Adrenal gland (tissue), 12 donors: ENCODE measurements around the gene RCAN1. TPM values are rescaled to one million over a fixed set of nuclear protein-coding genes. Genes with fewer than 3 reads are reported as not detected.

Source experiments
- DNase-seq, 7 donors: peaks; one replicate each; pipeline ENCODE4 v3.0.0-alpha.2; 2019 to 2020
- H3K27ac ChIP-seq, 5 donors: fragments of 200-600 bp; sonication (generic) in 4 of 5; 1 replicate in 3 of 5; 2 replicates in 2 of 5; pipeline versions ENCODE4 v1.5.1 to v1.8.0; 2016 to 2020; ENCODE audit warnings: mild to moderate bottlenecking in 1 of 5
- H3K27me3 ChIP-seq: fragments of 200-600 bp; 2 replicates; pipeline ENCODE4 v1.8.0; 2021
- H3K36me3 ChIP-seq, 2 donors: fragments of 200-600 bp; replicated peaks in 1 of 2; 1 replicate in 1 of 2; 2 replicates in 1 of 2; pipeline versions ENCODE4 v1.5.1 to v1.8.0; 2018 to 2022
- H3K4me1 ChIP-seq, 2 donors: fragments of 200-600 bp; replicated peaks in 1 of 2; 1 replicate in 1 of 2; 2 replicates in 1 of 2; pipeline versions ENCODE4 v1.5.1 to v1.8.0; 2018 to 2021
- H3K4me3 ChIP-seq, 4 donors: fragments of 200-600 bp; sonication (generic) in 3 of 4; one replicate each; pipeline ENCODE4 v1.5.1; 2016 to 2018
- H3K9me3 ChIP-seq, 3 donors: fragments of 200-600 bp; sonication (generic) in 1 of 3; replicated peaks in 1 of 3; 1 replicate in 2 of 3; 2 replicates in 1 of 3; pipeline versions ENCODE4 v1.5.1 to v1.8.0; 2016 to 2021
- POLR2A ChIP-seq, 2 donors: fragments of 450-650 bp; IDR thresholded peaks; one replicate each; pipeline ENCODE4 v1.6.1; 2017; ENCODE audit warnings: antibody characterized with exemption in 2 of 2, mild to moderate bottlenecking in 2 of 2, moderate library complexity in 1 of 2
- WGBS, 4 donors: extraction: QIAGEN DNeasy Blood & Tissue Kit in 2 of 4; methylation state at CpG; one replicate each; pipeline versions ENCODE4 v1.1.5 to v1.1.7; 2013 to 2017; 5-methylcytosine and 5-hydroxymethylcytosine counted together
- intact Hi-C, 2 donors: fragments of 100-400 bp; cut with DNase I; formaldehyde crosslinking; loops; one replicate each; pipeline versions ENCODE4 v1.14.1 to v1.15.0; 2022 to 2023
- polyA plus RNA-seq, 3 donors: library from polyadenylated mRNA; stranded (reverse); fragments of 200-250 nt in 2 of 3; fragments of 350-450 nt in 1 of 3; fragmentation: Illumina TruSeq in 1 of 3; extraction: RNeasy Lipid Tissue Mini Kit (QIAGEN cat#74804) in 1 of 3; gene quantifications; one replicate each; pipeline ENCODE4 v1.2.3, GENCODE V29; 2013 to 2014
- total RNA-seq, 9 donors: library from RNA; depleted of rRNA in 4 of 9; stranded (reverse); fragments of >200 nt in 4 of 9; fragments of 120-200 nt in 1 of 9; fragmentation: NEBNext Ultra II Directional in 1 of 9; extraction: Animal tissue kit (Norgen Biotek cat#: 25700) in 1 of 9; gene quantifications; one replicate each; pipeline versions ENCODE4 v1.1.0 to v1.2.4, GENCODE V29; 2013 to 2023
- TF ChIP-seq, protein P1 (sequence below), 6 experiments: fragments of 450-650 bp in 4 of 6; fragments of 200-600 bp in 2 of 6; sonication (generic) in 1 of 6; IDR thresholded peaks; 1 replicate in 5 of 6; 2 replicates in 1 of 6; pipeline versions ENCODE4 v1.5.1 to v1.8.0; 2016 to 2021; ENCODE audit warnings: antibody characterized with exemption in 6 of 6, mild to moderate bottlenecking in 2 of 6, moderate library complexity in 1 of 6
- donor health status: healthy with polysubstance abuse.
- donor health status: Bipolar disorder and iron deficiency.
- donor health status: DM: yes; HTN: yes; CAD: no.
- donor health status: DM: no; HTN: no; CAD: no.
- donor health status: DM: no; HTN: no; CAD: no.
- donor health status: DM: yes; HTN: yes; CAD: no.

The RCAN1 gene
- total and polyA plus RNA-seq, 12 donors: 11.5 to 74.4 (median 23.4) TPM

DNA sequence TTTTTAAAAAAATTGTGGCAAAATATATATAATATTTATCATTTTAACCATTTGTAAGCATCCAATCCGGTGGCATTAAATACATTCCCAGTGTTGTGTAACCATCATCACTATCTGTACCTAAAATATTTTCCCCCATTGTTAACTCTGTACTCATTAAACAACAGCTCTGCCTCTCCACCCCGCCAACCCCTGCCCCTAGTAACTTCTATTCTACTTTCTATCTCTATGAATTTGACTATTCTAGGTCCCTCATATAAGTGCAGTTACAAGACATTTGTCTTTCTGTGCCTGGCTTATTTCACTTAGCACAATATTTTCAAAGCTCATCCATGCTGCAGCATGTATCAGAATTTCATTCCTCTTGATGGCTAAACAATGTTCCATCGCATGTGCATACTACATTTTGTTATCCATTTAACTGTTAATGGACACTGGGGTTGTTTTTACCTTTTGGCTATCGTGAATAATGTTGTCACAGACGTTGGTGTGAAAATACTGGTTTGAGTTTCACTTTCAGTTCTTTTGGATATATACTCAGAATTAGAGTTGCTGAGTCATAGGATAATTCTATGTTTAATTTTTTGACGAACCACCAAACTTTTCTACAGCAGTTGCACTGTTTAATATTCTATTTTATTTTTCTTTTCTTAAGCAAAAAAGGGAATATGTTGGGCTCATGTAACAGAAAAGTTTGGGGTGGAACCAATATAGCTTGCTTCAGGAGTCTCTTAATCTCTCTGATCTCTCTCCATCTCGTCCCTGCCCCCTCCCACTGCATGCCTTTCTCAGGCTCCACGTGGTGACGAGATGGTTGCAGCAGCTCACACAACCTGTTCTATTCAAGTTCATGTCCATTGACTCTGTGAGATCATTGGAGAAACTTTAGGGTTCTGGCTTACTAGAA lies 25.2 kb upstream of the RCAN1 start:
- intact Hi-C loops: no loop called here
- DNase-seq: no peak
- no peaks in the 10 kb centered on the region for H3K4me1 ChIP-seq

DNA sequence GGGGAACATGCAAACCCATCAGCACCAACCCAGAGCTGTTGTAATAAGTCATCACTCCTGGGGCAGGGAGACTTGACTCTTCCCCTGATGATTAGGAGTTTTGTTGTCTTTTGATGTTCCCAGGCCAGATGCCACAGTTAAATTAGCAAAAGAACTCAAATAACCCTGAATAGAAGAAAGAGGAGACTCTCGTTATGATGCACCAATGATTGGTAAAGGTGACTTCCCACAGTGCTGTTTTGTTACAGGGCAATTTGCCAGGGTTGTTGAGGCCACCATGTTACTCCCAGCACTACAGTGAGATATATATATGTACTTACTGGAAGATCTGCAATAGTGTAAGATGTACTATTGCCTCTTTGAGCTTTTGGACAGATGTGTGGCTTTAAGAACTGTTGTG lies 24.3 kb upstream of the RCAN1 start:
- no peaks in the 10 kb centered on the region for H3K9me3 ChIP-seq
- no peak overlapping the region for H3K4me3 ChIP-seq
- no peaks in the 10 kb centered on the region for H3K4me1 ChIP-seq
- H3K27ac ChIP-seq: no peak overlapping the region
- 50 to 86% (median 78%) methylated on average over 1 of the region's 1 CpG for WGBS, 4 donors
- no peaks in the 10 kb centered on the region for H3K27me3 ChIP-seq
- no peak for TF ChIP-seq POLR2A (IDR thresholded peaks at IDR 0.05)
- TF ChIP-seq, protein P1, sequence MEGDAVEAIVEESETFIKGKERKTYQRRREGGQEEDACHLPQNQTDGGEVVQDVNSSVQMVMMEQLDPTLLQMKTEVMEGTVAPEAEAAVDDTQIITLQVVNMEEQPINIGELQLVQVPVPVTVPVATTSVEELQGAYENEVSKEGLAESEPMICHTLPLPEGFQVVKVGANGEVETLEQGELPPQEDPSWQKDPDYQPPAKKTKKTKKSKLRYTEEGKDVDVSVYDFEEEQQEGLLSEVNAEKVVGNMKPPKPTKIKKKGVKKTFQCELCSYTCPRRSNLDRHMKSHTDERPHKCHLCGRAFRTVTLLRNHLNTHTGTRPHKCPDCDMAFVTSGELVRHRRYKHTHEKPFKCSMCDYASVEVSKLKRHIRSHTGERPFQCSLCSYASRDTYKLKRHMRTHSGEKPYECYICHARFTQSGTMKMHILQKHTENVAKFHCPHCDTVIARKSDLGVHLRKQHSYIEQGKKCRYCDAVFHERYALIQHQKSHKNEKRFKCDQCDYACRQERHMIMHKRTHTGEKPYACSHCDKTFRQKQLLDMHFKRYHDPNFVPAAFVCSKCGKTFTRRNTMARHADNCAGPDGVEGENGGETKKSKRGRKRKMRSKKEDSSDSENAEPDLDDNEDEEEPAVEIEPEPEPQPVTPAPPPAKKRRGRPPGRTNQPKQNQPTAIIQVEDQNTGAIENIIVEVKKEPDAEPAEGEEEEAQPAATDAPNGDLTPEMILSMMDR (IDR thresholded peaks at IDR 0.05): no peak
- DNase-seq: no peak
- no peaks in the 10 kb centered on the region for H3K36me3 ChIP-seq
- intact Hi-C loops: no loop called here

More for the DNA sequence above, 25.2 kb upstream of the RCAN1 start:
- H3K4me3 ChIP-seq: peak overlapping the region in 1 of 4 donors; percentile 13
- no peak for TF ChIP-seq POLR2A (IDR thresholded peaks at IDR 0.05)
- TF ChIP-seq, protein P1 (IDR thresholded peaks at IDR 0.05): no peak
- H3K27ac ChIP-seq: no peak overlapping the region
- 46 to 52% (median 51%) methylated on average over 9 of the region's 9 CpGs for WGBS, 4 donors
- H3K36me3 ChIP-seq: no peaks in the 10 kb centered on the region
- H3K9me3 ChIP-seq: no peaks in the 10 kb centered on the region
- no peaks in the 10 kb centered on the region for H3K27me3 ChIP-seq

DNA sequence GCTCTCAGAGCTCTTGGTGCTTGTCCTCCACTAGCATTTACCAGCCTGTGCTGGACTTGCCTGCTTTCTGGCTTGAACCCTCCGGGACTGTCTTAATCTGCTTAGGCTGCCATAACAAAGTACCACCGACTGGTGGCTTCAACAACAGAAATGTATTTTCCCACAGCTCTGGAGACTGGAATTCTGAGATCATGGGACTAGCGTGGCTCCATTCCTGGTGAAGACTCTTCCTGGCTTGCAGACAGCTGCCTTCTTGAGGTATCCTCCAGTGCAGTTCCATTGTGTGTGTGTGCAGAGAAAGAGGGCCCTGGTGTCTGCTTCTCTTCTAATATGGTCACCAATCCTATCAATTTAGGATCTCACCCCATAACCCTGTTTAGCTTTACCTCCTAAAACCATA lies 22.0 kb upstream of the RCAN1 start:
- H3K9me3 ChIP-seq: no peaks in the 10 kb centered on the region
- no peaks in the 10 kb centered on the region for H3K27me3 ChIP-seq
- H3K4me3 ChIP-seq: no peak overlapping the region
- no peaks in the 10 kb centered on the region for H3K4me1 ChIP-seq
- DNase-seq: no peak
- TF ChIP-seq, protein P1 (IDR thresholded peaks at IDR 0.05): no peak
- no peak for TF ChIP-seq POLR2A (IDR thresholded peaks at IDR 0.05)
- no peaks in the 10 kb centered on the region for H3K36me3 ChIP-seq
- 83 to 88% (median 85%) methylated on average over 3 of the region's 3 CpGs for WGBS, 4 donors
- H3K27ac ChIP-seq: no peak overlapping the region
- intact Hi-C loops: no loop called here

DNA sequence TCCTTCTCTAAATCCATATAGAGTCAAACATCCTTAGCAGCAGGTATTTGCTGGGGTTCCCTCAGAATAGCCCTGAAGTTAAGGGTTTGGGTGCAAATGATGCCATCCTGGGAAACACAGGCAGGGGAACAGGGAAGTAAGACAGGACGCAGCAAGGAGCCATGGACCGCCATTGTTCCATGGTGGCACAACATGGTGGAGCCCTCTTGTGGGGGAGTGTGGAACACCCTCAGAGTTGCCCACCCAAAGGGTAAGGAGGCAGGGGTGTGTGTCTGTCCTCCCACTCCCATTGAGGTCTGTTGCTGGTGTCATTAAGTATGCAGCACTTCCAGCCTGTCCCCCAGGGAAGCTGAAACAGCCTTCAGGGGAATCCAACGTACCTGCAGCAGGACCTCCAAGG lies 20.4 kb upstream of the RCAN1 start:
- intact Hi-C loops: no loop called here
- no peak for DNase-seq
- TF ChIP-seq POLR2A (IDR thresholded peaks at IDR 0.05): no peak
- TF ChIP-seq, protein P1 (IDR thresholded peaks at IDR 0.05): no peak
- H3K36me3 ChIP-seq: no peaks in the 10 kb centered on the region
- no peak overlapping the region for H3K4me3 ChIP-seq
- no peaks in the 10 kb centered on the region for H3K27me3 ChIP-seq
- H3K4me1 ChIP-seq: no peaks in the 10 kb centered on the region
- 64 to 76% (median 70%) methylated on average over 3 of the region's 3 CpGs for WGBS, 4 donors
- no peak overlapping the region for H3K27ac ChIP-seq
- H3K9me3 ChIP-seq: no peaks in the 10 kb centered on the region
